Stimulated activated CD8-positive, alpha-beta memory T cell treated with anti-CD3 and anti-CD28 coated beads, Interleukin-15, amount 100 ng/mL, for 24 hours (primary cell): ENCODE measurements around the gene ZFAND2B.
"Not testable (repeated sequence)": the region's sequence is repeated elsewhere in the genome, so short reads cannot be mapped to it uniquely, and the experiment has no call there.

Experiments
- DNase-seq: peaks from one replicate; pipeline ENCODE4 v3.0.0-alpha.2; 2020; ENCODE audit warnings: low read depth

The ZFAND2B gene

GRCh38 chr2:219250049-219250781, 43.6 kb downstream of the ZFAND2B start:
- DNase-seq: no peak

GRCh38 chr2:219251656-219252055, 45.1 kb downstream of the ZFAND2B start:
- DNase-seq: no peak

GRCh38 chr2:219252084-219252483, 45.5 kb downstream of the ZFAND2B start:
- no peak for DNase-seq

GRCh38 chr2:219252570-219252899, 46.0 kb downstream of the ZFAND2B start:
- DNase-seq: no peak

DNA sequence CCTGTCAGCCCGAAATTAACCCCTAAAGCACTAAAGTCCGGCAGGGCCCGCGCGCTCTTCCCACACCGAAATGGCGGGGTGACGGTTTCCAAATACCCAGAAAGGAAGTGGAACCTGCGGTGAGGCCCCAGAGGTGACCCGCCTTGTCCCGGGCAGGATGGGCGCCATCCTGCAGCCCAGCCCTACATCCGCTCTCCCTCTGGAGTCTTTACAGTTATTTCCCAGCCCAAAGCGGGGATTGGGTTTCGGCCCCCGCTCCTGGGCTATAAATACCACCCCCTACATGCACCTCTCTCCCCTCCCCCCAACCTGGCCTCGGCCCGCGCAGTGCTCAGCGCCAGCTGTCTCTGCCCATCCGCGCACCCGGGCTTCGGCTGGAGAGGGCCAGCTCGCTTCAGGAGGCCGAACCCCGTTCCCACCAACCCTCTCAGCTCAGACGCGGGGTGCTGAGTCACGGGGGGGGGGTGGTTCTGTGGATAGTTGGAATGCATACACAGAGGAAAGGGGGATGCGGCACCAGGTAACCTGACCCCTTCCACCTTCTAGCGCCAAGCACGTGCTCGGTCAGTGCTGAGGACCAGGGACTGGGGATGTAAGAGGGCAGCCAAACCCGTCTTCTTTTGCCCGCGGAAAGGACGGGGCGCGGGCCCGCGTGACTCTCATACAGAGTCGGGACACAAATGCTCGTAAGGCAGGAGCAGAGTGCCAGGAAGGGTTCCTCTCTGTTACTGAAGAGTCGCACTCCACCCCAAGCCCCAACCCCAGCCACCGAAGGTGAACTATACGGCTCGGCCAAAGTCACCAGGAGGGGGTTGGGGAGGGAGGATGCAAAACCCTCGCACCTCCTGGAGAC, 46.5 kb downstream of the ZFAND2B start, which contains the start of gene TUBA4B:
TUBA4B (plus strand) TSS at position 344 of the 853 bp plus-strand sequence; CDS start at position 509, 165 bp downstream.
- no peak for DNase-seq

DNA sequence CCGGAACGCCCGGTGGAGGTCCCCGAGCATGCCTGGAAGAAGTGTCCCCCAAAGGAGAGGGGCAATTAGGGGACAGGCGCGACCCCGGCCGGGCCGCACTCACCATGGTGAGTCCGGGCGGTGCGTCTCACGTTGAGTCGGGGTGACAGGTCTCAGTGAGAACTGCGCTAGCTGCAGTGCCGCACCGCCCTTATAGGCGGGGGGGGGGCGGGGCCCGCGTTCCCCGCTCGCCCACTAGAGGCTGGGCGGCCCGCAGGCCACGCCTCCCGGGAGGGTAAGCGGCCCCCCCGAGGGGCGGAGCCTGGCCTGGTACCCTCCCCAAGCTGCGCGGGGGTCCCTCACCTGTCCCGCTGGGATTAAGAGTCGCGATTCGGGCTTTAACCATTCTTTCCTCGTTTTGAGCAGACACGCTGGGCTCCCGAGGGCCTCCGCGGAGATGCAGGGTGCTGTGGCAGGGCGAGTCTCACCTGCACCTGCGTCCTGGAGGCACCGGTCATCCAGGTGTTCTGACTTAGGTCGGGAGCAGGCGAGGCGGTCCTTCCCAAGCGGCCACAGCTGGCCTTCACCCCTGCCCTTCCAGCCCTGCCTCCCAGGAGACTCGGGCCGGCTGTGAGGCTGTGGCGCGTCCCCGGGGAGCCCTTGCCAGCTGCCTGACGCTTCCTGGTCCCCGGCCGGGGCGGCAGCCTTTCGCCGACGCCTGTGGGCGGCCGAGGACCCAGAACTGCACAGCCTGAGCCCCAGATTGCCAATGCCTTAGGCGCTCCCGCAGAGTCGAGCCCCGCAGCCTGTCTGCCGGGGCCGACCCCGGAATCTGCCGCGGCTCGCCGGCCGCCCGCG, 47.4 kb downstream of the ZFAND2B start, which contains the start of gene TUBA4A:
TUBA4A (minus strand) TSS at position 166 of the 837 bp plus-strand sequence; CDS start at position 106, 60 bp downstream.
- peak; percentile 74 for DNase-seq

DNA sequence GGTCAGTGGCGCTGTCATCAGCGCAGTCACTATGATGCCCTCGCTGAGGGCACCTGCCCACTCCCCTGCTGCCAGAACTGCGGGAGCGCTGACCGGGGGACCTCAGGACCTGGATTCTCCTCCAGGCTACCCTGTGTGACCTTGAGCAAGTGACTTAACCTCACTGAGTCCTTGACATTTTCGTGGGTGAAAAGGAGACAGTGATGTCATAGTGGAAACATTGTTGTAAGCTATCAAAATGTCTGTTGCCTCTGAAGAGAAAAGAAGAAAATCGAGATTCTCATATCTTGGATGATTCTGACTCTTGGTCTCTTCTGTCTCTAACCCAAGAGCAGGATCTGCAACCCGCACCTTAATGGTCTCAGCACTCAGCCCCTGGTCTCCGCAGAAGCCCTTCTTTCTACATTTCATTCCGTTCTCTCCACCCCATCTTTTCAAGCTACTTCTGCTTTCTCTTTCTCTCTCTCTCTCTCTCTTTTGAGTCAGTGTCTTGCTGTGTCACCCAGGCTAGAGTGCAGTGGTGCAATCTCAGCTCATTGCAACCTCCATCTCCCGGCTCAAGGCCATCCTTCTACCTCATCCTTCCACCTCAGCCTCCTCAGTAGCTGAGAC, 48.1 kb downstream of the ZFAND2B start:
- DNase-seq: no peak

- DNase-seq: not testable (repeated sequence)
Observed at GRCh38 chr2:219258942-219259341, 52.4 kb downstream of the ZFAND2B start.
